ENCODE data around the gene XCL2.
"Not testable (repeated sequence)": the region's sequence is repeated elsewhere in the genome, so short reads cannot be mapped to it uniquely, and the experiment has no call there.

The XCL2 gene, protein sequence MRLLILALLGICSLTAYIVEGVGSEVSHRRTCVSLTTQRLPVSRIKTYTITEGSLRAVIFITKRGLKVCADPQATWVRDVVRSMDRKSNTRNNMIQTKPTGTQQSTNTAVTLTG

DNA sequence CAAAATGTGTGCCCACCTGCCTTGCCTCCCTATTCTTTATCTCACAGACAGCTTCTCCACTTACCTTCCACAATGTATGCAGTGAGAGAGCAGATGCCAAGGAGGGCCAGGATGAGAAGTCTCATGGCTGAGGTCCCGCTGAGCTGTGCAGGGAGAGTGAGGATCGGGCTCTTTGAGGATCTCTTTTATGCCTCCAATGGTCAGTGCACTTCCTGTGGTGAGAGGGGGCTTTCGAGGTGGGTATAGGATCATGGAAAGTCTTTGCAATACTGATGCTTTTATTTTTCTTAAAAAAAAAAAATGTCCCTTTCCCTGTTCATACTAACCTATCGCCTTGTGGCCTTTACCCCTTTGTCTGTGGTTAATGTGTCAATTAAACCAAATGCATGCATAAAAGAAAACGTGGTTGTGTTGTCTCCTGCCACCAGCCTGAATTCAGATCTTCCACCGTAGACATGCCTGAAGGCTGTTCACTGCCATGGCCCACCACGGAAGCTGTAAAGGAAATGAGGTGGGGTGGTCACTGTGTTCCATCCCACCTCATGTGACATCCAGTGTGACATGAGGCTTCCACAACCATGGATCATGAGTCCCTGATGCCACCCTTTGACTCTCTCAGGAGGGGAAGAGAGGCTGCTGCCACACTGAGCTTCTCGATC lies at the start of gene XCL2:
Gene XCL2 (minus strand): TSS at position 158 of the 659 bp plus-strand sequence. CDS start 33 bp downstream, at position 125.
- not testable (repeated sequence) for DNase-seq

DNA sequence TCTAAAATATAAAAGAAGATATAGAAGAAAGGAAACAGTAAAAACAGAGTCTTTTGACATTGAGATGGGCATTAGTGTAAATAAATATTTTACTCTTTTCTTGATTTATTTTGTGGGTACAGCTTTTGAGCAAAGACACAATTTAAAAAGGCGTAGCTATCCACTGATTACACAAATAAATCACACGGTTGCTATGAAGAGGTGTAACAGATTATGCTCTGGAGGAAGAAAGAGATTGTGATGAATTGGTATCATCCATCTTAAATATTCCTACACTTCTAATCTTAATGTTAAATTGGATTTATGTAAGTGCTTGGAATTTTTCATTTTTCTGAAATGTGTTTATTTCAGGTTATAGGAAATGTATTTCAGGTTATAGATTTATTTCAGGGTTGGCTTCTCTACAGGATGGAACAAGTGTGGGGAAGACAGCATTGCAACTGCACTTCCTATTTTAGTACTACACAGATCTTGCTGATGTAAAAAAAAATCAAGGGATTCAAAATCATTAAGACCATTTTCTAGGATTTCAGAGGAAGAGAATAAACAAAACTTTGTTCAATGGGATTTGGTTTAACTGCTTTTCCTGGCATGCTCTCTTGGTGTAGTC lies 47.9 kb upstream of the XCL2 start:
- no peak for DNase-seq

DNA sequence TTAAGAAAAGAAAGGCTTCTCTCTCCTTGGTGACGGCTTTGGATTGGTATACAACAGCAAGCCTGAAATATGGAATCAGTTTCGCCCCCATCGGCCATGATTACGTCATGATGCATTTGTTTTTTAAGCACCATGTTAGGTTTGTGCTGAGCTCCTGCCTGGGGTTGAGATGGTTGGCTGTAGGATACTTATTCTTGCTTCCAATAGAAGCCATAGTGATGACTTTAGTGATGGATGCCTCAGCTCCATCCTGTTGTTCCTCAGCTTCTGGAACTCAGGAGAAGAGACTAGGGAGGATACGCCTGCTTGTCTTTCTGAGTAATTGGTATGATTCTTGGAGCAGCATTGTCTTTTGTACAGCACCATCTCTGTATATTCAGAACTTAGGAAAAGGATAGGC lies 47.3 kb upstream of the XCL2 start:
- no peak for DNase-seq

DNA sequence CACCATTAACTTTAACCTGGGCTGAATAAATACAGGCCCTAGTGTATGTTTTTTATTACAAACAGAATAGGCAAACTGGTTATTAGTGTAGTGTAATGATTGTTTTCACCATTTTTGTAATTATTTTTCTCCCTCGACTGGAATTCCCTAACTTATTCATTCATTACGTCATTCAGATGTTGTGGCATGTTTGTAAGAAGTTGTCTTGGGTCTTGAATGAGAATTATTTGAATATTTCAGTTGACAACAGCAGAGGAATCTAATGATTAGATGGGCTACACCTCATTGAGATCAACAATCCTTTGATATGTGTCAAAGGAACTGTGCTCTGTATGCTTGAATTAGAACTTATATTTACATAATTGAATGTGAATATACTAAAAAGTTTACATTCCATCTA lies 45.4 kb upstream of the XCL2 start:
- no peak for DNase-seq

DNA sequence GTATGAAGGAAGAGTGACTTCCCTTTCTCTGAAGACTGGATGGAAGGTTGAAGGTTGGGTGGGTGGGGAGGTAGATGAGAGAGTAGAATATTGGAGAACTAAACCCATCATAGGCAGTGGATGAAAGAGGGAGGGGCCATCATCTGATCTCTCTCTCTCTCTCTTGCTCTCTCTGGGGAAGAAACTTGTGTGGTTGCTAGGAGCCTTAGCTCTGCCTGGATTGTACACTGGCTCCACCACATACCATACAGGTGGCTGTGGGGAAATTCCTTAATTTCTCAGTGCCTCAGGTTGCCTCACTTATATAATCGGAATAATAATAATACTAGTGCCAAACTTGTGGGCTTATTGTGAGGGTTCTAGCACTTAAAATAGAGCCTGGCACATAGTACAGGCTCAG lies 42.1 kb upstream of the XCL2 start:
- DNase-seq: no peak

DNA sequence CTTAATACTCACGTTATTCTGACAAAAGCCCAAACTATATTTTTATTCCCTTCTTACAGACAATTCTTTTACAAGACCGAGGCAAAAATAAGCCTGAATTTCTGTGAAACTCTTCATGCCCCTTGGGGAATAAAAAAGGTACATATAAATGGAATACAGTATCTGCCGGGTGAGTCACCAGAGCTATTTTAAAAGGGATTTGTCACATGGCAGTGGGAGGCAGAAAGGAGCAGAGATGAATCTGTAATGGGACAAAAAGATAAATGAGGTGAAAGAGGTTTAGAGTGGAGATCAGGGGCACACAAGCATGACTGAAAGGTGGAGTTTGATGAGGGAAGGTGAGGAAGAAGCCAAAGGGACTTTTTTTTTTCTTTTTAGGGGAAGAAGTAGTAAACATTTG lies 41.4 kb upstream of the XCL2 start:
- no peak for DNase-seq

DNA sequence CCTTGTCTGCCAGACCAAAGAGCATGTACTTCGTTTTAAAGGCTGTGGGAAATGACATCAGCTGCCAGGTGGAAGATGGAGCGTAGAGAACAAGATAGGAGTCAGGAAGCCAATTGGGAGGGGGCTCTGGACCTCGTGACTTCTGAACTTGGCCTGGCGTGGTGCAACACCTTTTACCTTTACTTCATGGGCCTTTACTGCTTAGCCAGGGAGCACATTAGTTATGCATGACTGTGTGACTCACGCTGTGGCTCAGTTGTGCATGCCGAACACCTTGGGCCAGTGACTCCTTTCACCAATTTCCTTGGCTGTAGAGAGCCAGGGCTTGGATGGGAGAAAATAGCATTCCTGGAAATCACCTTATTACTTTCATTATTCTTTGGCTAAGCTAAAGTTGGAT lies 39.8 kb upstream of the XCL2 start:
- DNase-seq: no peak

DNA sequence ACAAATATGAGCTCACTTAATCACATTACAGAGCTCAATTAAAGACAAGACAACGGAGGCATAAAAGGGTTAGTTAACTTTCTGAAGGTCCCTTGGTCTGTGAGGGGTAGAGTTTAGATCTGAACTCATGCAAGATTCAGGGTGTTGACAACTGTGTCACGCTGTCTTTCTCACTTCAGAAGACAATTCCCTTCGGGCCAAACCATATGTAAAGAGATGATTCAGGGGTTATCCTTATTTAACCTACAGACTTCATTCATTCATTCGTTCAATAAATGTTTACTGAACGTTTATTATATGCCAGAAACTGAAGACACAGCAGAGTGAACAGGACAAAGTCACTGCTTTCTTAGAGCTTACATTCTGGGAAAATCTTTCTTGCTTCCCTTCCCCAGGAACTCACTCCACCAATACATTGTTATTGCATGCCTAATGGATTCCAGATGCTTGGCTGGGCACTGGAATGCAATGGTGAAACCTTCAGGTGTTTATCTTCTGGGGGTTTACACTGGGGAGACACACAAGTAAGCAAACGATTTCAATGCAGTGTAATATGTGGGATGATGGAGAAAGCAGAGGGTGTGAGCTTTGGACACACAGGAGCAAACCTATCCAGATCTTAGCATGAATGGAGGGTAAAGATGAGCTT lies 39.0 kb upstream of the XCL2 start:
- DNase-seq: no peak

DNA sequence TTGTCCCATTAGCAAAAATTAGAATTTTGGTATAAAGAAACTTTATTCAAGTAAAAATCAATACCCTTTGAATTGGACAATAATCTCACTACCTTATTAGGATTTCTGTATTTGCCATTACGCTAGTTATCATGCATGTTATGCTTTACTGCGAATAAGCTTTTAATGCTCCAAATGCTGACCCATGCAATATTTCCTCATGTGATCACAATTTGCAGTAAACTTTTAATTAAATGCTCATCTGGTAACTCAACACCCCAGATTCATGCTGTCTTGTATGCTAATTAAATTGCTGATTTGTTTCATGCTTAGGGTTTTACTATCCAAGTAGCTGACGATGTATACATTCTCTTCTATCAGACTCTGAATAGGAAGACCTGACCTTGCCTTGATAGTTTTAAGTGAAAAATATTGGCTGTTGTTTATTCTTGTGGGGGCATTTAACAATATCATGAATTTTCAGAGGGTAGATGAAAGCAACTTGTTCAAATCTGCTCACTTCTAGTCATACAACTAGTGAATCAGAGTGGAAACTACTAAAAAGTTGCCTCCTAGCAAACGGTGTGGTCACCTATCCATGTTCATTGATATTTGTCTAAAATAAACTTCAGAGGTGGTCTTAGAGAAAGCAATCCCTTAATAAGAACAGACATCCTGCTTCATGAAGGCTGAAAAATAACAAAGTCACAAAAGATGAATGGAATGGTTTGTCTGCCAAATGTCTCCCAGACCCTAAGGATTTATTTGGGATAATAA lies 38.2 kb upstream of the XCL2 start:
- no peak for DNase-seq

DNA sequence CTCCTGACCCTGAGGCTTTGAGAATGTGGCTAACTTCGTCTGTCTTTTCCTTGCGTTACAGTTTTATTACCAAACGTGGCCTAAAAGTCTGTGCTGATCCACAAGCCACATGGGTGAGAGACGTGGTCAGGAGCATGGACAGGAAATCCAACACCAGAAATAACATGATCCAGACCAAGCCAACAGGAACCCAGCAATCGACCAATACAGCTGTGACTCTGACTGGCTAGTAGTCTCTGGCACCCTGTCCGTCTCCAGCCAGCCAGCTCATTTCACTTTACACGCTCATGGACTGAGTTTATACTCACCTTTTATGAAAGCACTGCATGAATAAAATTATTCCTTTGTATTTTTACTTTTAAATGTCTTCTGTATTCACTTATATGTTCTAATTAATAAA lies 37.2 kb upstream of the XCL2 start:
- not testable (repeated sequence) for DNase-seq

DNA sequence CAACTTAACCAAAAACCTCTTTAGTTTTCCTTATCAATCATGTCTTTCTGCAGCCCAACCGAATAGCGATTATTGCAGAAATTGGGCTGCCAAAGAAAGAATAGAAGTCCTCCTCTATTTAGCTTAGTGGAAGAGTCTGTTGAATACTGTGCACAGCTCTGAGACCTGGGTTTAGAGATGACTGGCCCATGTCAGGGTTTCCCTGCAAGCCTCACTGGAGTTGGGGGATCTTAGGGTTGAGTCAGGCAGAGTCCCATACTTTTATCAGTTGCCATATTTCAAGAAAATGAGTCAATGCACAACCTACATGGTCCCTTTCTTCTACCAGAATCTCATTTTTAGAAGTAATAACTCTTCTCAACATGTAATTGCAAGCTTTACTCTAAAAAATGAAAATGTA lies 36.5 kb upstream of the XCL2 start:
- not testable (repeated sequence) for DNase-seq

DNA sequence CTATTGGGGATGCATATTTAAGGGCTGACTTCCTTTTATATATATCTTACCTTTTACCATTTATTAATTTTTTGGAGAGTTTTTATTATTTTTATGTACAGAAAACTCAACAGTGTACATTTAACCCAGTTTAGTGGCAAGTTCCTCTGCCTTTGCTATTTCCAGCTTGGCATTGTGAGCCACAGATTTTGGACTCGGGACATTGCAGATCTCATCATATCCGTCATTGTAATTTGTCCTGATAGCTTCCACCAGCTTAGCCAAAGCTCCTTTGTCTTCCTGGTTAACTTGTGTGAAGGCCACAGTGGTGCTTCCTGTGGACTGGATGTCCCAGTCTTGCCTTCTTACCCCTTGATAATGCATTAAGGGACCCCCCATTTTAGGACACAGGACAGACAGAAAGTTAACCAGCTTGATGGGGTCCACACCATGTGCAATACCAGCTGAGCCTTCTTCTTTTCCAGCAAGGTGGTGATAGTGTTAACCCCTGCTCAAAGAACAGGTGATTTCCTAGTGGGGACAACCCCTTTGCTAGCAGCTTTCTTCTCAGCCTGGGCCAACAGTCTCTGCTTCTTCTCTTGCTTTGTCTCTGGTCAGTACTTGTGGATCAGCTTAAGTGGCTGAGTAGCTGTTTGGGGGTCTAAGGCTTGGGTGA lies 34.9 kb upstream of the XCL2 start:
- DNase-seq: not testable (repeated sequence)

DNA sequence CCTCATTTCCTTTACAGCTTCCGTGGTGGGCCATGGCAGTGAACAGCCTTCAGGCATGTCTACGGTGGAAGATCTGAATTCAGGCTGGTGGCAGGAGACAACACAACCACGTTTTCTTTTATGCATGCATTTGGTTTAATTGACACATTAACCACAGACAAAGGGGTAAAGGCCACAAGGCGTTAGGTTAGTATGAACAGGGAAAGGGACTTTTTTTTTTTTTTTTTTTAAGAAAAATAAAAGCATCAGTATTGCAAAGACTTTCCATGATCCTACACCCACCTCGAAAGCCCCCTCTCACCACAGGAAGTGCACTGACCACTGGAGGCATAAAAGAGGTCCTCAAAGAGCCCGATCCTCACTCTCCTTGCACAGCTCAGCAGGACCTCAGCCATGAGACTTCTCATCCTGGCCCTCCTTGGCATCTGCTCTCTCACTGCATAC lies 32.5 kb upstream of the XCL2 start, which contains the start of gene XCL1:
Gene XCL1 (plus strand): TSS at position 361 of the 444 bp plus-strand sequence. CDS start 33 bp downstream, at position 394.
- DNase-seq: not testable (repeated sequence)

DNA sequence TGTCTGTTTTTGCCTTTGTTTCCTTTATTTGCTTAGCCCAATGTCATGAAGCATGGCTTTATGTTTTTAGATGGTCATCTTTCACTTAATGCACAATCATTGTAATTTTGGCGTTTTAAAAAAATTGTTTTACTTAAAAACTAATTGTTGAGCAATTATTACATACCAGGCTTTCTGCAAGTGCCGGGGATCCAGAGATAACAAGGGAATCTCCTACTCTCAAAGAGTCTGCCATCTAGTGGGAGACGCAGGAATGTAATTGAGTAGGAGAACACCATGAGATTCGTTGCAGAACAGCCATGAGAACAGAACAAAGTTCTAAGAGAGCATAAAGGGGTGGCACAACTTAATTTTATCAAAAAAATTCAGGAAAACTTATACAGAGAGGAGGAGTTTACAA lies 30.4 kb upstream of the XCL2 start:
- DNase-seq: peak in 4 of 6 experiments; percentile 2 to 47 (median 23)

DNA sequence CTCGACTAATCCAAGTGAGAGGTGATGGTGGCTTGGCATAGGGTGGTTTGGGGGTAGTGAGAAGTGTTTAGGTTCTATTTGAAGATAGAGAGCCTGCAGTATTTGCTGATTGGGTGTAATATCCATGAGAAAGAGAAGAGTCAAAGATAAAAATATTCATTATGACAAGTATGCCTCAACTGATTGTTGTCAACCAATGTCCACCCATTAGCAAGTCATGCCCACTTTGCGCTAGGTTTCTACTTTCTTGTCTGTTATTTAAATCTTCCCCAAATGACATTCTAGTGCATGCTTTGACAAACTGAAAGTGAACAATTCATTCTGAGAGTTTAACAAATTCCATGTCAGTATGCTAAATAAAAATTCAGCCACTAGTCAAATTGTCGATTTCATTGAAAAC lies 28.8 kb upstream of the XCL2 start:
- no peak for DNase-seq

DNA sequence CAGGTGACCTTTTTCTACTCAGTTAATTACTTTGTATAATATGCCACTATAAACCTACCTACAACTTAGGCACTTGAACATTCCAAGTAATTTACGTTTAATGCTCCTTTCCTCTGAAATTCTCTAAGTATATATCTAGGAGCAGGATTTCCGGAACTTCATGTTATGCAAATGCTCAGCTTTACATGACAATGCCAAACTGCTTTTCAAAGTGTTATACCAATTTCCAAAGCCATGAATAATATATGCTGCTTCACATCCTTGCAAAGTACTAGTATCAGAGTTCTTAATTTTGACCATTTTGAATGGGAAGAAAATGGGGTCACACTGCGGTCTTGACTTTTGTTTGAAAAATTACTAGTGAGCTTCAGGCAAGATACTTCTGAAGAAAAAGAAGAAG lies 26.9 kb upstream of the XCL2 start:
- no peak for DNase-seq

DNA sequence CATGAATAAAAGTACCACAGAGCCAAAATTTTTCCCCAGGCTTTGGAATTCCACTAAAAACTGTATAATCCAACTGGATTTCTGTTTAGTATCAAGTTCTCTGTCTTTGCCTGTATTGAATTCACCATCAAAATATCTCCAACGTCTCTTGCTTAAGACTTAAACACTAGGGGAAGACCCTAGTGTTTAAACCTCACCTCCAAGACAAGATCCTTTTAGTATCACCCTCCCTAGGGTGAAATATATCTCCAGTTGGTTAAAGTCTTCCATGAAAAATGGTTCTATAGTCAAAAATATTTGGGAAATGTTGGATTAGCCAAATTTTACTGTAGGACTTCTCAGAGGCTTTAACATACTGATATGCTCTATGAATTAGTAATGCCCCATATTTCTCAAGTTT lies 24.5 kb upstream of the XCL2 start:
- no peak for DNase-seq

DNA sequence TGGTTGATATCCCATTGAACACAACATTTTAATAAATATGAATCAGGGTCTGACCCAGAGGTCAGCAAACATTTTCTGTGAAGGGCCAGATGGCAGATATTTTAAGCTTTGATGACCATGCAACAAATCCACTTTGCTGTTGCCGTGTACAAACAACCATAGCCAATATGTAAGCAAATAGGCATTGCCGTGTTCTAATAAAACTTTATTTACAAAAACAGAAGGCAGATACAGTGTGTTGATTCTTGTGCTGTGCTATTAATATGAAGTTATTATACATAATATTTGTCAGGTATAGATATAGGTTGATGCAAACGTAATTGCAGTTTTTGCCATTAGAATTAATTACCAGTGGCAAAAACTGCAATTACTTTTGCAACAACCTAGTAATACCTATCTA lies 23.8 kb upstream of the XCL2 start:
- DNase-seq: no peak

DNA sequence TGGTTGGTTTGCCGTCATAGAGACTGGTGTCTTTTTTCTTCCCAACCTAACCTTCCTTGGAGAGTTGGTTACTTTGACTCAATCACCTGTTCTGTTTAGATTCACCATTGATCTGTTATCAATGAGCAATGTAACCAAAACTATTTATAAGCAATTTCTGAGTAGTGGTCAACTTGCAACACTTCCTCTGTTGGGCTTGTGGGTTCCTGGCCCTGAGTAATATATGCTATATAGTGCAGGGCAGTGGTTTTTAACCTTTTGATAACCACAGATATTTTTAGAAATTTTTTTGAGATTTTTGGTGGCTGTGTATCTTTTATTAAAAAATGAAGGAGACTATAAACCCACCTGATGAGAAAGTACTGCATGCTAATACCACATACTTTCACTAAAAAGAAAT lies 23.2 kb upstream of the XCL2 start:
- DNase-seq: no peak

DNA sequence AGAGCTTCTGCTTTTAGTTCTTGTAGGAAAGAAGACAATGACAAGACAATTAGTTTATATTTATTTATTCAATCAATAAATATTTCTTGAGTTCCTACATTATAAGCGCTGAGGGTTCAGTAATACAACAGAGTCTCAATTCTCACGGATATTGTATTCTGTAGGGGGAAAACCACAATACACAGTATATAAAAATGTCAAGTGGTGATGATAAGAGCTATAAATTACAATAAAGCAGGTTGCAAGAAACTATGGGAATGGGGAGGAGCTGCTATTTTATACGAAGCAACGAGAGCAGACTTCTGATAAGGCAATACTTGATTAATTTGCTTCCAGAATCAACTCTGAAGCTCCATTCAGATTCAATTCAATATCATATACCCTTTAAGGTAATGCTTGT lies 22.0 kb upstream of the XCL2 start:
- no peak for DNase-seq

DNA sequence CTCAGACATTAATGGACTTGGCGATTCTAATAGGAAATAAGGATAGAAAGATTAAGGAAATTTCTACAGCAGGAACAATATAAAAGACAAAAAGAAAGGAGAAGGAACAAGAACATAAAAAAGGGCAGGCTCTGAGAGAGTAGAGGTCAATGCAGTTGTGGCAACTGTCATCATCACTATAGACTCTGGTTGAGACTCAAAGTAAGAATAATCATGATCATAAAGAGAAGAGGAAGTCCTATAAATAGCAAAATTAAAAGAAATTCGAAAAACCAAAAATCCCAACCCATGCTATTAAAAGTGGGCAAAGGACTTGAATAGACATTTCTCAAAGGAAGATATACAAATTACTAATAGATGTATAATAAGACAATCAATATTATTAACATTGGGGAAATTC lies 18.2 kb upstream of the XCL2 start:
- DNase-seq: no peak

DNA sequence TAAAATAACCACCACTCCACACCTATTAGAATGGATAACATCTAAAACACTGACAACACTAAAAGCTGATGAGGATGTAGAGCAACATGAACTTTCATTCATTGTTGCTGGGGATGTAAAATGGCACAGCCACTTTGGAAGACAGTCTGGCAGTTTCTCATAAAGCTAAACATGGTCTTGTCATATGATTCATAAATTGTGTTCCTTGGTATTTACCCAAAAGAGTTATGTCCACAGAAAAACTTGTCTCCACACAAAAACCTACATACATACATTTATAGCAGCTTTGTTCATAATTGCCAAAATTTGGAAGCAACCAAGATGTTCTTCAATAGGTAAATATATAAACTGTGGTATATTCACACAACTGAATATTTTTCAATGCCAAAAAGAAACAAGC lies 16.6 kb upstream of the XCL2 start:
- DNase-seq: no peak

DNA sequence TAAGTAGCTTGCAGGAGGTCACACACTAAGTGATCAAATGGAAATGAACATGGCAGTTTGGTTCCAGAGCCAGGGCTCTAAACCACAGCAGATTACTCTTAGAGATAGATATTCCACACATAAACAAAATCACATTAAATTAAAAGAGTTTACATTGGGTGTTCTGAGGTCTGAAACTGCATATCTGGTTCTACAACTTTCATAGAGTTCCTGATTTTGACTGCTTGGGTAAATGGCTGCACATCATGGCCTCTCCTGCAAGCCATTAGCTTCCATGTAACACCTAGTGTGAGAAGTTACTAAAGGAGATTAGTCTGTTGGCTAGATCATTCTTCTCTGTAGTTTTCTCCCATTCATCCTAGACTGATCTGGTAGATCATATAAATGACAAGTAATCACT lies 12.8 kb upstream of the XCL2 start:
- DNase-seq: no peak

All from stimulated activated naive CD4-positive, alpha-beta T cell (primary cell).